ENCODE data around the gene BSN.

DNA sequence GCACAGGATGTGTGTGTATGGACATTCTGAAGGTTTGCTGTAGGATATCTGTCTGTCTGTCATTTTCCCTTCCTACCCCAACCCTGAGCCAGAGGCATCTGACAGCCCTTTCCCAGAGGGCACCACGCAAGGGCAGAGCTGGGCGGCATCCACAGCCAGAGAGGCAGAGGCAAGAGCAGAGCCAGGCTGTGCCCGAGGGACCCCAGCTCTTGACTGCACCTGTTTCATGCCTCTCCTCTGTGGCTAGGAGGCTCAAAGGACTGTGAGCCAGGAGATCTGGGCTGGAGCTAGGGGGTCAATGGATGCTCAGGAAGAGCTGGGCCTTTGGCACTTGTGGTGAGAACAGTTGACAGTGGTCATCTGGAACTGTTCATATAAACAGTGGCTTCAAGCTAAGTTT, 115.1 kb downstream of the BSN start:
- TF ChIP-seq, protein P1, sequence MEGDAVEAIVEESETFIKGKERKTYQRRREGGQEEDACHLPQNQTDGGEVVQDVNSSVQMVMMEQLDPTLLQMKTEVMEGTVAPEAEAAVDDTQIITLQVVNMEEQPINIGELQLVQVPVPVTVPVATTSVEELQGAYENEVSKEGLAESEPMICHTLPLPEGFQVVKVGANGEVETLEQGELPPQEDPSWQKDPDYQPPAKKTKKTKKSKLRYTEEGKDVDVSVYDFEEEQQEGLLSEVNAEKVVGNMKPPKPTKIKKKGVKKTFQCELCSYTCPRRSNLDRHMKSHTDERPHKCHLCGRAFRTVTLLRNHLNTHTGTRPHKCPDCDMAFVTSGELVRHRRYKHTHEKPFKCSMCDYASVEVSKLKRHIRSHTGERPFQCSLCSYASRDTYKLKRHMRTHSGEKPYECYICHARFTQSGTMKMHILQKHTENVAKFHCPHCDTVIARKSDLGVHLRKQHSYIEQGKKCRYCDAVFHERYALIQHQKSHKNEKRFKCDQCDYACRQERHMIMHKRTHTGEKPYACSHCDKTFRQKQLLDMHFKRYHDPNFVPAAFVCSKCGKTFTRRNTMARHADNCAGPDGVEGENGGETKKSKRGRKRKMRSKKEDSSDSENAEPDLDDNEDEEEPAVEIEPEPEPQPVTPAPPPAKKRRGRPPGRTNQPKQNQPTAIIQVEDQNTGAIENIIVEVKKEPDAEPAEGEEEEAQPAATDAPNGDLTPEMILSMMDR (IDR thresholded peaks at IDR 0.05), result no peak
- no peak for TF ChIP-seq POLR2A (IDR thresholded peaks at IDR 0.05)

Data from heart left ventricle (tissue), 13 donors.